Stomach smooth muscle (tissue), 2 donors: Measurements from ENCODE around the gene MEIS3.
"Not testable (repeated sequence)": the region's sequence is repeated elsewhere in the genome, so short reads cannot be mapped to it uniquely, and the experiment has no call there.

Experiments
- H3K27ac ChIP-seq: one replicate; pipeline ENCODE4 v1.7.0; 2013; ENCODE audit warnings: mild to moderate bottlenecking, low read length, inconsistent platforms
- H3K27me3 ChIP-seq, 2 donors: one replicate each; pipeline ENCODE4 v1.7.0; 2013; ENCODE audit warnings: low read length in 2 of 2; ENCODE audit not compliant: insufficient read depth in 2 of 2, control insufficient read depth in 1 of 2
- H3K36me3 ChIP-seq, 2 donors: one replicate each; pipeline ENCODE4 v1.7.0; 2013; ENCODE audit warnings: low read length in 2 of 2; ENCODE audit not compliant: control insufficient read depth in 2 of 2, insufficient read depth in 2 of 2
- H3K4me1 ChIP-seq: one replicate; pipeline ENCODE4 v1.7.0; 2013; ENCODE audit warnings: low read length; ENCODE audit not compliant: control insufficient read depth, insufficient read depth
- H3K4me3 ChIP-seq, 2 donors: one replicate each; pipeline ENCODE4 v1.7.0; 2013; ENCODE audit warnings: low read length in 2 of 2
- H3K9ac ChIP-seq, 2 donors: one replicate each; pipeline ENCODE4 v1.7.0; 2013; ENCODE audit warnings: low read length in 2 of 2, mild to moderate bottlenecking in 1 of 2
- H3K9me3 ChIP-seq, 2 donors: one replicate each; pipeline ENCODE4 v1.7.0; 2013; ENCODE audit warnings: low read length in 2 of 2; ENCODE audit not compliant: control insufficient read depth in 2 of 2
- donor health status: healthy.
- donor health status: Pancreatic carcinoma.

The MEIS3 gene

GRCh38 chr19:47404334-47405196 lies 14.8 kb downstream of the MEIS3 start:
- H3K27me3 ChIP-seq = peaks cover under 1 to 5% of the 10 kb centered on the region in 2 donors
- H3K36me3 ChIP-seq = no peaks in the 10 kb centered on the region
- peaks cover 0 to 3% of the 10 kb centered on the region in 2 donors for H3K9me3 ChIP-seq
- no peak overlapping the region for H3K9ac ChIP-seq
- H3K27ac ChIP-seq = no peak overlapping the region
- H3K4me3 ChIP-seq = no peak overlapping the region
- H3K4me1 ChIP-seq = no peaks in the 10 kb centered on the region

DNA sequence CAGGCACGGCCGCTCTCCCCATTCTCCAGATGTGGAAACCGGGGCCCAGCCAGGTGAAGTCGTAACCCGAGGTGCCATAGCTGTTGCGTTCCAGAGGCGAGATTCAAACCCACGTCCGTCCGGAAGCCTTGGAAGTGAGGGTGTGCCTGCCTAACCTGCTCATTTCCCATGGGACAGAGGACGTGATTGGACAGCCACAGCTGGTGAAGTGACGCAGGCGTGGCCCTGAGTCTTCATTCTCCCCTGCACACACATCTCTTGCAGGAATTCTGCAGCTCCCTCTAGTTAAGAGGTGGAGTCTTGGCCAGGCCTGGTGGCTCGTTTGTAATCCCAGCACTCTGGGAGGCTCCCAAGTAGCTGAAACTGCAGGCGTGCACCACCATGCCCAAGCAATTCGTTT lies 16.8 kb downstream of the MEIS3 start:
- Histone ChIP-seq H3K4me1 (no peaks in the 10 kb centered on the region), H3K4me3 (no peak overlapping the region), H3K9me3 (peaks cover 0 to 3% of the 10 kb centered on the region in 2 donors), H3K27me3 (peaks cover 3 to 11% of the 10 kb centered on the region in 2 donors), H3K36me3 (no peaks in the 10 kb centered on the region), H3K9ac (no peak overlapping the region), H3K27ac (no peak overlapping the region)

- Histone ChIP-seq H3K4me1 (no peaks in the 10 kb centered on the region), H3K4me3 (no peak overlapping the region), H3K36me3 (no peaks in the 10 kb centered on the region), H3K9ac (no peak overlapping the region), H3K9me3 (no peaks in the 10 kb centered on the region), H3K27me3 (peaks cover 3 to 7% of the 10 kb centered on the region in 2 donors), H3K27ac (no peak overlapping the region)
These were observed 20.4 kb downstream of the MEIS3 start for GRCh38 chr19:47398707-47399597.

- Histone ChIP-seq H3K36me3 (no peaks in the 10 kb centered on the region), H3K9me3 (no peaks in the 10 kb centered on the region), H3K9ac (no peak overlapping the region), H3K4me1 (no peaks in the 10 kb centered on the region), H3K27me3 (no peaks in the 10 kb centered on the region), H3K27ac (no peak overlapping the region), H3K4me3 (no peak overlapping the region)
These were observed 27.7 kb downstream of the MEIS3 start for GRCh38 chr19:47391510-47392223.

DNA sequence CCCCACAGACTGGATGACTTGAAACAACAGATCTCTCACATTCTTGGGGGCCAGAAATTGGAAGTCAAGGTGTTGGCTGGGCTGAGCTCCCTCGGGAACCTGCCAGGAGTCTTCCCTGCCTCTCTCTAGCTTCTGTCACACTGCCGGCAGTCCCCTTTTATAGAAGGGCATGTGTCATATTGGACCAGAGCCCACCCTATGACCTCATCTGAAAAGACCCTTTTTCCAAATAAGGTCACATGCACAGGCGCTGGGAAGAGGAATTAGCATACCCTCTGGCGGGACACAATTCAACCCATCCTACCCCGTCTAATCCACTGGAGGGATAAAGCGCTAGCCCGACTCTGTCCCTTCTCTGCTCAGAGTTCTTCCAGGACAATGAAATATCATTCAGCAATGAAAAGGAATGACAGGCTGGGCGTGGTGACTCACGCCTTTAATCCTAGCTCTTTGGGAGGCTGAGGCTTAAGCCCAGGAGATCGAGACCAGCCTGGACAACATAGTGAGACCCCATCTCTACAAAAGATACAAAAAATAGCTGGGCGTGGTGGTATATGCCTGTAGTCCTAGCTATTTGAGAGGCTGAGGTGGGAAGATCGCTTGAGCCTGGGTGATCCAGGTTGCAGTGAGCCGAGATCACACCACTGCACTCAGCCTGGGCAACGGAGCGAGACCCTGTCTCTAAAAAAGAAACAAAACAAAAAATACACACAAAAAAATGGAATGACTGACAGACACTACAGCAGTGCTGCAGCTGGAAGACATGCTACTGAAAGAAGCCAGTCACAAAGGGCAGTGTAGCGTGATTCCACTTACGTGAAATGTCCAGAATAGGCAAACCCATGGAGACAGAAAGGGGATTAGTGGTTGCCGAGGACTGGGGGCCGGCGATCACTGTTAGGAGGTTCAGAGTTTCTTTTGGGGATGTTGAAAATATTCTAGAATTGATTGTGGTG lies 28.5 kb downstream of the MEIS3 start:
- no peak overlapping the region for H3K9ac ChIP-seq

DNA sequence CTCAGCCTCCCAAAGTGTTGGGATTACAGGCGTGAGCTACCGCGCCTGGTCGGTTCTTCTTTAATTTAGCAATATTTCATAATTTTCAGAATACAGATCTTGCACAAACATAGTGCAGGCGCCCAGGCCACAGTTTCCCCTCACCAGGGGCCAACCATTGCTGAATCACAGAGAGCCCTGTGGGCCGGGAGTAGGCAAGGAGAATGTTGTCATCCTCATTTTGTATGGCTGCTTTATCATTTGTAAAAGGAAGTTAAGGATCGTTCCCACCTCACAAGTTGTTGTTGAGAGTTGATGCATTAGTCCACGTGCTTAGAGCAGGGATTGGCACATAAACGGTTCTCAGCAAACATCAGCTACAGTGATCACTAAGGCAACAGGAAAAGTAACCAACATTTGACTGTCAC lies 30.2 kb downstream of the MEIS3 start:
- H3K27ac ChIP-seq = no peak overlapping the region
- no peaks in the 10 kb centered on the region for H3K9me3 ChIP-seq
- H3K27me3 ChIP-seq = peaks cover 0 to 3% of the 10 kb centered on the region in 2 donors
- no peaks in the 10 kb centered on the region for H3K36me3 ChIP-seq
- H3K9ac ChIP-seq = no peak overlapping the region
- H3K4me3 ChIP-seq = no peak overlapping the region
- no peaks in the 10 kb centered on the region for H3K4me1 ChIP-seq

More for the DNA sequence above, 28.5 kb downstream of the MEIS3 start:
- H3K36me3 ChIP-seq = no peaks in the 10 kb centered on the region
- no peak overlapping the region for H3K27ac ChIP-seq
- H3K9me3 ChIP-seq = no peaks in the 10 kb centered on the region
- no peaks in the 10 kb centered on the region for H3K4me1 ChIP-seq
- H3K4me3 ChIP-seq = no peak overlapping the region
- H3K27me3 ChIP-seq = peaks cover 0 to under 1% of the 10 kb centered on the region in 2 donors

DNA sequence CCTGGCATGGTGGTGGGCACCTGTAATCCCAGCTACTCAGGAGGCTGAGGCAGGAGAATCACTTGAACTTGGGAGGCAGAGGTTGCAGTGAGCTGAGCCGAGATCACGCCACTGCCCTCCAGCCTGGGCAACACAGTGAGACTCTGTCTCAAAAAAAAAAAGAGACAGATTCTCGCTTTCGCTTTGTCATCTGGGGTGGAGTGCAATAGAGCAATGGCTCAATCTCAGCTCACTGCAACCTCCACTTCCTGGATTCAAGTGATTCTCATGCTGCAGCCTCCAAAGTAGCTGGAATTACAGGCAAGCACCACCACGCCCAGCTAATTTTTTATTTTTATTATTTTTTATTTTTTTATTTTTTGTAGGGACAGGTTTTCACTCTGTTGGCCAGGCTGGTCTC lies 30.6 kb downstream of the MEIS3 start:
- not testable (repeated sequence) for H3K9ac ChIP-seq, H3K27me3 ChIP-seq, H3K4me1 ChIP-seq, H3K27ac ChIP-seq, H3K4me3 ChIP-seq, H3K9me3 ChIP-seq, H3K36me3 ChIP-seq

DNA sequence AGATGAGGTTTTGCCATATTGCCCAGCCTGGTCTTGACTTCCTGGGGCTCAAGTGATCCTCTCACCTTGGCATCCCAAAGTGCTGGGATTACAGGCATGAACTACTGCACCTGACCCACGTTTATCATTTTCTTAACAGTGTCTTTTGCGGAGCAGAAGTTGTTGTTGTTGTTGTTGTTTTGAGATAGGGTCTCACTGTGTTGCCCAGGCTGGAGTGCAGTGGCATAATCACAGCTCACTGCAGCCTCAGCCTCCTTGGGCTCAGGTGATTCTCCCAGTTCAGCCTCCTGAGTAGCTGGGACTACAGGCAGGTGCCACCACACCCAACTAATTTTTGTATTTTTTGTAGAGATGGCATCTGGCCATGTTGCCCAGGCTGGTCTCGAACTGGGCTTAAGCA lies 31.7 kb downstream of the MEIS3 start:
- not testable (repeated sequence) for H3K36me3 ChIP-seq, H3K9me3 ChIP-seq, H3K9ac ChIP-seq, H3K4me3 ChIP-seq, H3K4me1 ChIP-seq, H3K27me3 ChIP-seq, H3K27ac ChIP-seq

DNA sequence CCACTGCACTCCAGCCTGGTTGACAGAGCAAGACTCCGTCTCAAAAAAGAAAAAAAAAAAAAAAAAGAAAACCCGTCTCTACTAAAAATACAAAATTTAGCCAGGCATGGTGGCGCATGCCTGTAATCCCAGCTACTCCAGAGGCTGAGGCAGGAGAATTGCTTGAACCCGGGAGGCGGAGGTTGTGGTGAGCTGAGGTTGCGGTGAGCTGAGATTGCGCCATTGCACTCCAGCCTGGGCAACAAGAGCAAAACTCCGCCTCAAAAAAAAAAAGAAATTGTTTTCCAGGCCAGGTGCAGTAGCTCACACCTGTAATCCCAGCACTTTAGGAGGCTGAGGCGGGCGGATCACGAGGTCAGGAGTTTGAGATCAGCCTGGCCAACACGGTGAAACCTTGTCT lies 32.7 kb downstream of the MEIS3 start:
- not testable (repeated sequence) for H3K27me3 ChIP-seq, H3K4me3 ChIP-seq, H3K9ac ChIP-seq, H3K9me3 ChIP-seq, H3K4me1 ChIP-seq, H3K27ac ChIP-seq, H3K36me3 ChIP-seq

DNA sequence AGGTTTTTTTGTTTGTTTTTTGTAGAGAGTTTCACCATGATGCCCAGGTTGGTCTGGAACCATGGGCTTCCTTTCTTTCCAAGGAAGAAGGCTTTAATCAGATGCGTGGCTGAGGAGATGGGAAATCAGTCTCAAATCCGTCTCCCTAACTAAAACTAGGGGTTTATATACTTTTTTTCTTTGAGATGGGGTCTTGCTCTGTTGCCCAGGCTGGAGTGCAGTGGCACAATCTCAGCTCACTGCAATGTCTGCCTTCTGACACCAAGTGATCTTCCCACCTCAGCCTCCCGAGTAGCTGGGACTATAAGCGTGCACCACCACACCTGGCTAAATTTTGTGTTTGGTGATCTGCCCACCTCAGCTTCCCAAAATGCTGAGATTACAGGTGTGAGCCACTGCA lies 34.8 kb downstream of the MEIS3 start:
- not testable (repeated sequence) for H3K9ac ChIP-seq, H3K9me3 ChIP-seq, H3K4me3 ChIP-seq, H3K27ac ChIP-seq, H3K27me3 ChIP-seq, H3K4me1 ChIP-seq
- H3K36me3 ChIP-seq = peaks cover 21 to 26% of the 10 kb centered on the region in 2 donors
